Uterine smooth muscle cell (primary cell): ENCODE data around the gene KLRD1. TPM values are rescaled to one million over a fixed set of nuclear protein-coding genes. Genes with fewer than 3 reads are reported as not detected.

Experiments
- total RNA-seq: library from RNA; depleted of rRNA; stranded (reverse); fragments of >200 nt; gene quantifications from 2 replicates; pipeline ENCODE4 v1.2.3, GENCODE V29; 2014

The KLRD1 gene
- total RNA-seq = 0.25 TPM in 1 of 2 replicates, not detected in the other

GRCh38 chr12:10307630-10308029, at the start of gene KLRD1:
Gene KLRD1, plus strand, starts transcription at chr12:10307870. Its CDS starts 208 bp downstream, at chr12:10308078.

Other genes starting within 250 kb of the KLRD1 start
- not detected in 2 replicates for gene CLEC1A, start 208.9 kb upstream of the KLRD1 start, total RNA-seq
- gene CLEC7A, start 177.7 kb upstream of the KLRD1 start, total RNA-seq = not detected in 2 replicates
- not detected in 2 replicates for gene OLR1, start 135.7 kb upstream of the KLRD1 start, total RNA-seq
- gene TMEM52B, start 128.8 kb upstream of the KLRD1 start, total RNA-seq = not detected in 2 replicates
- 23.5 and 55.2 TPM in 2 replicates for gene GABARAPL1, start 95.0 kb upstream of the KLRD1 start, total RNA-seq
- not detected in 2 replicates for gene KLRK1, start 82.2 kb downstream of the KLRD1 start, total RNA-seq
- not detected in 2 replicates for gene KLRC4, start 101.9 kb downstream of the KLRD1 start, total RNA-seq
- not detected in 2 replicates for gene KLRC3, start 112.7 kb downstream of the KLRD1 start, total RNA-seq
- not detected in 2 replicates for gene KLRC2, start 128.1 kb downstream of the KLRD1 start, total RNA-seq
- not detected in 2 replicates for gene KLRC1, start 145.5 kb downstream of the KLRD1 start, total RNA-seq
- gene EIF2S3B, start 198.0 kb downstream of the KLRD1 start, total RNA-seq = 1.2 and 12.6 TPM in 2 replicates